Endothelial cell of umbilical vein (primary cell): ENCODE measurements around the gene UBE2K. TPM values are rescaled to one million over a fixed set of nuclear protein-coding genes. Genes with fewer than 3 reads are reported as not detected.

Experiments used
- polyA plus RNA-seq, 4 experiments: library from polyadenylated mRNA; depleted of rRNA in 3 of 4; stranded (reverse) in 3 of 4; unstranded in 1 of 4; fragments of >200 nt; gene quantifications; 2 replicates each; pipeline versions ENCODE4 v1.2.1 to v1.2.3, GENCODE V29; 2011 to 2012; ENCODE audit warnings: missing spikeins in 1 of 4
- small RNA-seq: library from RNA; depleted of rRNA; stranded (forward); fragments of <200 nt; gene quantifications from one replicate; pipeline ENCODE3, GENCODE V24; 2012; ENCODE audit warnings: low replicate concordance, low read depth; ENCODE audit not compliant: insufficient read depth, insufficient read length
- total RNA-seq: library from RNA; stranded (reverse); gene quantifications from 2 replicates; pipeline ENCODE4 v1.2.3, GENCODE V29; 2021

UBE2K gene
- total and polyA plus RNA-seq, 2 donors (not counting 3 experiments of a cell fraction or from before 2014, with no cell fraction given) = 32.5 to 97.8 TPM

Small RNA genes within 50 kb of the gene (small RNA-seq; reads per million reads assigned to genes)
- gene RF00019 = not detected
- not detected for gene RN7SL558P

Other genes with a start within 250 kb of the UBE2K start
- gene RPL9, start 239.2 kb upstream of the UBE2K start, total RNA-seq = 963 and 988 TPM in 2 replicates
- gene RPL9, start 239.2 kb upstream of the UBE2K start, polyA plus RNA-seq = 547 and 1,186 TPM in 2 replicates
- gene LIAS, start 239.1 kb upstream of the UBE2K start, total RNA-seq = 9.7 and 11.3 TPM in 2 replicates
- 4.0 and 5.5 TPM in 2 replicates for gene LIAS, start 239.1 kb upstream of the UBE2K start, polyA plus RNA-seq
- 62.1 and 69.7 TPM in 2 replicates for gene UGDH, start 170.7 kb upstream of the UBE2K start, total RNA-seq
- 25.5 and 41.3 TPM in 2 replicates for gene UGDH, start 170.7 kb upstream of the UBE2K start, polyA plus RNA-seq
- gene SMIM14, start 59.3 kb upstream of the UBE2K start, total RNA-seq = 15.1 and 15.4 TPM in 2 replicates
- gene SMIM14, start 59.3 kb upstream of the UBE2K start, polyA plus RNA-seq = 9.6 and 12.3 TPM in 2 replicates